Neural progenitor cell (in vitro differentiated cells): Measurements from ENCODE around the gene NDUFB2. TPM values are rescaled to one million over a fixed set of nuclear protein-coding genes. Genes with fewer than 3 reads are reported as not detected.

ENCODE experiments used
- DNase-seq: peaks from one replicate; pipeline ENCODE4 v3.0.0-alpha.2; 2016; ENCODE audit warnings: low spot score
- H2AFZ ChIP-seq: fragments of 200-600 bp; sonication (generic); replicated peaks from 2 replicates; pipeline ENCODE4 v1.6.1; 2016; ENCODE audit warnings: antibody characterized with exemption
- H3F3A ChIP-seq: fragments of 200-600 bp; sonication (generic); 2 replicates; pipeline ENCODE4 v1.6.1; 2016; ENCODE audit warnings: antibody characterized with exemption, low read depth
- H3K27ac ChIP-seq: fragments of 200-600 bp; sonication (generic); 2 replicates; pipeline ENCODE4 v1.5.1; 2016; ENCODE audit warnings: mild to moderate bottlenecking
- H3K27me3 ChIP-seq: fragments of 200-600 bp; sonication (generic); 2 replicates; pipeline ENCODE4 v1.6.1; 2016; ENCODE audit warnings: mild to moderate bottlenecking, moderate library complexity
- H3K36me3 ChIP-seq: fragments of 200-600 bp; sonication (generic); 2 replicates; pipeline ENCODE4 v1.5.1; 2016
- H3K4me1 ChIP-seq: fragments of 200-600 bp; sonication (generic); 2 replicates; pipeline ENCODE4 v1.6.1; 2016; ENCODE audit warnings: mixed run types
- H3K4me2 ChIP-seq: fragments of 200-600 bp; sonication (generic); 2 replicates; pipeline ENCODE4 v1.6.1; 2016
- H3K4me3 ChIP-seq: fragments of 200-600 bp; sonication (generic); 2 replicates; pipeline ENCODE4 v1.5.1; 2016
- H3K79me2 ChIP-seq: fragments of 200-600 bp; sonication (generic); 2 replicates; pipeline ENCODE4 v1.6.1; 2016; ENCODE audit warnings: low read depth
- H3K9ac ChIP-seq: fragments of 200-600 bp; sonication (generic); 2 replicates; pipeline ENCODE4 v1.6.1; 2016
- H3K9me3 ChIP-seq: fragments of 200-600 bp; sonication (generic); 2 replicates; pipeline ENCODE4 v1.5.1; 2016; ENCODE audit warnings: low read depth
- H4K20me1 ChIP-seq: fragments of 200-600 bp; sonication (generic); 2 replicates; pipeline ENCODE4 v1.6.1; 2016; ENCODE audit warnings: low read depth
- H3K27ac Mint-ChIP-seq: 3 replicates; pipeline ENCODE4 v1.8.0; 2021; ENCODE audit warnings: mixed read lengths
- H3K27me3 Mint-ChIP-seq: 2 replicates; pipeline ENCODE4 v1.8.0; 2022; ENCODE audit warnings: low read depth, mild to moderate bottlenecking, inconsistent platforms, moderate library complexity, mixed read lengths; ENCODE audit not compliant: insufficient read depth
- H3K36me3 Mint-ChIP-seq: 3 replicates; pipeline ENCODE4 v1.8.0; 2021; ENCODE audit warnings: mixed read lengths
- H3K4me1 Mint-ChIP-seq: 3 replicates; pipeline ENCODE4 v1.8.0; 2021; ENCODE audit warnings: mixed read lengths
- H3K4me3 Mint-ChIP-seq: 3 replicates; pipeline ENCODE4 v1.8.0; 2021; ENCODE audit warnings: mild to moderate bottlenecking, moderate library complexity, mixed read lengths
- H3K9me3 Mint-ChIP-seq: 3 replicates; pipeline ENCODE4 v1.8.0; 2020; ENCODE audit warnings: mixed read lengths
- EZH2 ChIP-seq: fragments of 200-600 bp; sonication (generic); IDR thresholded peaks from 2 replicates; pipeline ENCODE4 v1.6.1; 2017; ENCODE audit warnings: antibody characterized with exemption, mild to moderate bottlenecking, moderate library complexity
- EZH2phosphoT487 ChIP-seq: fragments of 200-600 bp; sonication (generic); IDR thresholded peaks from 2 replicates; pipeline ENCODE4 v1.6.1; 2017; ENCODE audit warnings: antibody characterized with exemption
- total RNA-seq: library from RNA; depleted of rRNA; stranded (reverse); fragments of >200 nt; gene quantifications from 2 replicates; pipeline ENCODE4 v1.2.3, GENCODE V29; 2015; ENCODE audit warnings: low replicate concordance
- TF ChIP-seq, protein P1 (sequence below): fragments of 200-600 bp; sonication (generic); IDR thresholded peaks from 2 replicates; pipeline ENCODE4 v1.5.1; 2017; ENCODE audit warnings: antibody characterized with exemption, mild to moderate bottlenecking

NDUFB2 gene
- total RNA-seq, 1 donor from 2014 or later = 241 TPM

DNA sequence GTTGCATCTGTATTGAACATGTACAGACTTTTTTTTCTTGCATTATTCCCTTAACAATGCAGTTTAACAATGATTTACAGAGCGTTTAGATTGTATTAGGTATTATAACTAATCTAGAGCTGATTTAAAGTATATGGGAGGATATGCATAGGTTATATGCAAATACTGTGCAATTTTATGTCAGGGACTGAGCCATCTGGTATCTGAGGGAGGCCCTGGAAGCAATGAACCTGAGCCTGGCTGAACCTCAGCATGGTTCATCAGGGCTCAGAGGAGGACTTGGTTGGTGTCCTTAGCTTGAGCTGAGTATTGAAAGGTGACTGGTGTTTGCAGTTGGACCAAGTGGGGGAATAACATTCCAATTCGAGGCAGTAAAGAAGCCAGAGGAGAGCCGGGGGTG is 19.0 kb upstream of the NDUFB2 start:
- Mint-ChIP-seq H3K4me1 (peaks cover 11% of the 10 kb centered on the region), H3K27ac (no peak overlapping the region), H3K27me3 (peaks cover 14% of the 10 kb centered on the region), H3K9me3 (no peaks in the 10 kb centered on the region), H3K4me3 (no peak overlapping the region), H3K36me3 (no peaks in the 10 kb centered on the region)
- H4K20me1 ChIP-seq = no peaks in the 10 kb centered on the region
- no peak overlapping the region for H2AFZ ChIP-seq
- TF ChIP-seq, protein P1, sequence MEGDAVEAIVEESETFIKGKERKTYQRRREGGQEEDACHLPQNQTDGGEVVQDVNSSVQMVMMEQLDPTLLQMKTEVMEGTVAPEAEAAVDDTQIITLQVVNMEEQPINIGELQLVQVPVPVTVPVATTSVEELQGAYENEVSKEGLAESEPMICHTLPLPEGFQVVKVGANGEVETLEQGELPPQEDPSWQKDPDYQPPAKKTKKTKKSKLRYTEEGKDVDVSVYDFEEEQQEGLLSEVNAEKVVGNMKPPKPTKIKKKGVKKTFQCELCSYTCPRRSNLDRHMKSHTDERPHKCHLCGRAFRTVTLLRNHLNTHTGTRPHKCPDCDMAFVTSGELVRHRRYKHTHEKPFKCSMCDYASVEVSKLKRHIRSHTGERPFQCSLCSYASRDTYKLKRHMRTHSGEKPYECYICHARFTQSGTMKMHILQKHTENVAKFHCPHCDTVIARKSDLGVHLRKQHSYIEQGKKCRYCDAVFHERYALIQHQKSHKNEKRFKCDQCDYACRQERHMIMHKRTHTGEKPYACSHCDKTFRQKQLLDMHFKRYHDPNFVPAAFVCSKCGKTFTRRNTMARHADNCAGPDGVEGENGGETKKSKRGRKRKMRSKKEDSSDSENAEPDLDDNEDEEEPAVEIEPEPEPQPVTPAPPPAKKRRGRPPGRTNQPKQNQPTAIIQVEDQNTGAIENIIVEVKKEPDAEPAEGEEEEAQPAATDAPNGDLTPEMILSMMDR = no peak
- no peak for TF ChIP-seq EZH2phosphoT487
- TF ChIP-seq EZH2 = no peak
- H3K27ac ChIP-seq = no peak overlapping the region
- H3K4me3 ChIP-seq = no peak overlapping the region
- H3K4me1 ChIP-seq = peaks cover under 1% of the 10 kb centered on the region
- H3K36me3 ChIP-seq = no peaks in the 10 kb centered on the region
- H3K9me3 ChIP-seq = no peaks in the 10 kb centered on the region
- H3K79me2 ChIP-seq = no peaks in the 10 kb centered on the region
- no peak for DNase-seq
- H3K4me2 ChIP-seq = no peak overlapping the region
- H3F3A ChIP-seq = peaks cover 25% of the 10 kb centered on the region
- H3K27me3 ChIP-seq = peaks cover 22% of the 10 kb centered on the region
- H3K9ac ChIP-seq = no peak overlapping the region

DNA sequence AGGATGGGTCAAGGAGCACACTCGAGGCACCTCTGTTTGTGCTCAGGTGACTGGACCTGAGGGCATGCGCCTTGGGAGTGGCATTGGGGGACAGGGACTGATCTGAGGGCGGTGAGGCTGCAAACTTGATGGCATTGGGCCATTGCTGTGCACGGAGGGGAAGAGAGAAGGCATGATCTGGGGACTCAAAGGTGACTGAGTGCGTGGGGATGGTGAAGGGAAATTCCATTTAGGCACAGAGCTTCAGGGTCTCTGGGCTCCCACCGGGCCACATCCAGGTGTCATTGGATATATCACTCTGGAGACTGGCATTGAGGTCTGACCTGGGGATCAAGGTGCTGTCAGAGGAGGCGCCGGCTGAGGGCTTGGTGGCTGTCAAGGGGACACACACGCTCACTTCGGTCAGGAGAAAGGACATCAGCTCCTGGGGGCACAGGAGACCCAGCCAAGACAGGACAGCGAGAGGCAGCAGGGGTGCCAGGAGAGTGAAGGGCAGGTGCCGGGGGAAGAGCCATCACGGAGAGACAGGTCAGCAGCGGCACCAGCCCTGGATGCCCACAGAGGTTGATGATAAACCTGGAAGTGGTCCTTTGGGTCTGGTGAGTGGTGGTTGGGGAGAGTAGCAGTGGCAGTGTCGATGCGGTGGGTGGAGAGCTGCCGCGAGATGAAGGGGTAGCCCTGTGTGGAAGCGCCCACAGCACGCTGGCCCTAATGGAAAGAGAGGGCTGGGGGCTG is 18.3 kb upstream of the NDUFB2 start:
- no peaks in the 10 kb centered on the region for H3K36me3 Mint-ChIP-seq

DNA sequence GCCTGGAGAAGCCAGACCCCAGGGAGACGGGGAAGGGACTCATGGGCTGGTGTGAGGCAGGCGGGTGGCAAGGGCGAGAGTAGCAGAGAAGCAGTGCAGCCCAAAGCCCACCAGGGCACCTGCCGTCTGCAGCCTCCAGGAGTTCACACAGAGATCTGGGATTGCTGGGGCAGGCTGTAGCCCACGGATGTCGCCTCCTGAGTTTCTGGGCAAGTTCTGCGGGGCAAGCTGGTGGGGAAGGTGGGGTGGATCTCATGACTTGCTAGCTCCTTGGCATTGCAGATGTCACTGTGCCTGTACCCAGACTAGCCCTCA is 17.7 kb upstream of the NDUFB2 start:
- Mint-ChIP-seq H3K27ac (no peak overlapping the region), H3K4me1 (peaks cover 14% of the 10 kb centered on the region), H3K4me3 (no peak overlapping the region), H3K36me3 (no peaks in the 10 kb centered on the region), H3K9me3 (no peaks in the 10 kb centered on the region), H3K27me3 (peaks cover 12% of the 10 kb centered on the region)
- Histone ChIP-seq H3K27ac (no peak overlapping the region), H3K79me2 (no peaks in the 10 kb centered on the region), H3K9ac (no peak overlapping the region), H3F3A (peaks cover 17% of the 10 kb centered on the region), H2AFZ (no peak overlapping the region), H3K36me3 (no peaks in the 10 kb centered on the region), H3K27me3 (peaks cover 9% of the 10 kb centered on the region), H3K4me2 (no peak overlapping the region), H4K20me1 (no peaks in the 10 kb centered on the region), H3K4me3 (no peak overlapping the region), H3K4me1 (peaks cover 8% of the 10 kb centered on the region), H3K9me3 (no peaks in the 10 kb centered on the region)
- TF ChIP-seq EZH2 (no peak), EZH2phosphoT487 (no peak)
- TF ChIP-seq, protein P1 = no peak
- DNase-seq = no peak

More for the DNA sequence above, 18.3 kb upstream of the NDUFB2 start:
- no peak overlapping the region for H2AFZ ChIP-seq
- H3K4me1 Mint-ChIP-seq = peaks cover 10% of the 10 kb centered on the region
- H3K79me2 ChIP-seq = no peaks in the 10 kb centered on the region
- H3K9ac ChIP-seq = no peak overlapping the region
- H3K4me2 ChIP-seq = no peak overlapping the region
- peaks cover 15% of the 10 kb centered on the region for H3K27me3 ChIP-seq
- H3K27me3 Mint-ChIP-seq = peaks cover 13% of the 10 kb centered on the region
- TF ChIP-seq EZH2phosphoT487 (no peak), EZH2 (no peak)
- TF ChIP-seq, protein P1 = no peak
- peak overlapping the region; percentile 38 for H3K27ac Mint-ChIP-seq
- H3K9me3 Mint-ChIP-seq = no peaks in the 10 kb centered on the region
- H3K36me3 ChIP-seq = no peaks in the 10 kb centered on the region
- H3F3A ChIP-seq = peaks cover 23% of the 10 kb centered on the region
- H3K9me3 ChIP-seq = no peaks in the 10 kb centered on the region
- DNase-seq = no peak
- no peak overlapping the region for H3K4me3 Mint-ChIP-seq
- no peak overlapping the region for H3K4me3 ChIP-seq
- H4K20me1 ChIP-seq = no peaks in the 10 kb centered on the region
- H3K27ac ChIP-seq = no peak overlapping the region
- H3K4me1 ChIP-seq = peaks cover 2% of the 10 kb centered on the region
